Measurements from ENCODE around the gene PFN3. TPM values are rescaled to one million over a fixed set of nuclear protein-coding genes. Genes with fewer than 3 reads are reported as not detected.
A peak's percentile ranks its signal among the peaks of the same experiment; 100 is the strongest.

Gene PFN3
- total and polyA plus RNA-seq, 2 of the 13 experiments (the other 11 are each of a cell fraction or from before 2014, with no cell fraction given) = not detected

DNA sequence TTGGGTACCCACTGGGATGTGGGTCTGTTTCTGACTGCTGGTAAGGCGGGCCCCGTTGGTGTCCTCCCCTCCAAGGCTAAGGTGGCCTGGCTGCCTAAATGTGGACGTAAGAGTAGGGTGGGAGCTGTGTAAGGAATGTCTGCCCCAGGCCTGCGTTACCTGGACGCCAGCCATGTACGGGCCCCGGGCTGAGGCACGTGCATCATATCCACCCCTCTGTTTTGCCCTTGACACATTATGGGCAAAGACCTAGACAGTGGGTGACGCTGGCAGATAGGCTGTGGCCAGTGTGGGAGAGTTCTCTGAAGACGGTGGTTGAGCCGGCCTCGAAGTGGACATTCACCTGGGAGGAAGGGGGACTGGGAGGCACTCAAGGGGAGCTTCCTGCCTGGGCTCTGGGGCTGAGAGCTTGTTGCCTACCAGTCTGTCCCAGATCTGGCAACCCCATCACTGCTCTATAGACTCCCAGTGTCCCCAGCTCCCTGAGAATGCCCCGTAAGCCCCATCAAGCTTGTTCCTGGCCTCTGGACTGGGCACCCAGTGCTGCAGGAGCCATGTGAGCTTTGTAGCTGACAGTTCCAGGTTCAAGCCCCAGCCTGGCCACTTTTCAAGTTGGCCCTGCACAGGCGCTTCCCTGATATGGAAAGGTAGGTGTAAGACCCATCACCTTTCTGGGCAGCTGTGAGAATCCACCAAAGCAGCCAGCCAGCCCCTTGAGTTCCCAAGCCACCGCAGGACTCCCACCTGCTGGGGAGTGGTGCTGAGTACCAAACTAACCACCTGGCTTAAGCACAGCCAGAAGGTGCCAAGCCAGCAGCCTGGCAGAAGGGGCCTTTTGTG lies 42.9 kb upstream of the PFN3 start:
- ATAC-seq (no peak), FAIRE-seq (no peak), DNase-seq (ENCODE audit: low spot score) (no peak)
- Histone ChIP-seq H3K4me1 (ENCODE audit: insufficient read depth, low read length) (peaks cover 31% of the 10 kb centered on the region), H3K4me2 (ENCODE audit: low read depth, low read length) (no peak overlapping the region), H3K27ac (ENCODE audit: extremely low read length, insufficient read depth, low read length) (no peak overlapping the region), H3K9me3 (ENCODE audit: low read length) (no peaks in the 10 kb centered on the region), H3K9ac (ENCODE audit: insufficient read depth, low read depth, low read length) (no peak overlapping the region), H4K20me1 (ENCODE audit: insufficient read depth, low read length) (peaks cover 2% of the 10 kb centered on the region; the same call in 1 of the 2 replicates), H3K27me3 (ENCODE audit: control insufficient read depth in 1 of 2, insufficient read depth in 2 of 2, low read length in 2 of 2) (no peaks in the 10 kb centered on the region), H3K36me3 (replicated peaks in 1 of 2; ENCODE audit: control insufficient read depth in 1 of 2, insufficient read depth in 2 of 2, low read length in 2 of 2) (peaks cover 0 to 13% of the 10 kb centered on the region in 2 experiments; a peak in 2 of 5 replicates), H3K4me3 (replicated peaks in 1 of 3; ENCODE audit: insufficient read depth in 1 of 3, low read depth in 2 of 3, low read length in 3 of 3) (no peak overlapping the region), H3K79me2 (ENCODE audit: insufficient read depth, low read length) (no peaks in the 10 kb centered on the region), H2AFZ (ENCODE audit: low read length) (no peak overlapping the region)
- TF ChIP-seq POLR2A (IDR thresholded peaks at IDR 0.05; ENCODE audit: insufficient read depth in 1 of 2, low read depth in 2 of 2, low read length in 2 of 2) (no peak), MXD4 (CRISPR knock-in tag; IDR thresholded peaks at IDR 0.05) (no peak), NR2C2 (CRISPR knock-in tag; IDR thresholded peaks at IDR 0.05; ENCODE audit: borderline replicate concordance) (no peak), POLR2G (IDR thresholded peaks at IDR 0.05; ENCODE audit: low read depth, low read length) (peak; percentile 29), PLSCR1 (CRISPR knock-in tag; IDR thresholded peaks at IDR 0.05; ENCODE audit: borderline replicate concordance) (no peak), AGO2 (optimal IDR thresholded peaks at IDR 0.05; ENCODE audit: low read depth, low read length) (peak; percentile 37), TBX2 (CRISPR knock-in tag; IDR thresholded peaks at IDR 0.05; ENCODE audit: borderline replicate concordance) (no peak), ZBTB8A (CRISPR knock-in tag; IDR thresholded peaks at IDR 0.05; ENCODE audit: borderline replicate concordance, low read depth) (no peak), AGO1 (IDR thresholded peaks at IDR 0.05; ENCODE audit: low read depth, low read length, poor library complexity, severe bottlenecking) (peak; percentile 5), RBM22 (optimal IDR thresholded peaks at IDR 0.05; ENCODE audit: low read length) (peak; percentile 30)
- intact Hi-C loops (cut with micrococcal nuclease; ENCODE audit: unreplicated experiment) = no loop called here
- CTCF ChIA-PET (ENCODE audit: low intra/inter-chr PET ratio, low total read pairs) = no interaction called here
- BruUV-seq (replicated peaks) = no TSS peak
- in situ Hi-C loops (cut with HindIII; ENCODE audit: extremely low pct_ligation_motif_present, low pct_unique_long_range_greater_than_20kb) = no loop called here
- POLR2A ChIA-PET = interaction anchor here (1.5 to 3.3 kb wide), 3 partner anchors 12 to 16 kb away, joined by 4 to 19 read pairs (median 8); partner anchors contain the start of gene GRK6
- 100% methylated on average over 8 of the region's 15 CpGs for WGBS (ENCODE audit: low lambda C conversion rate)

All from HepG2 (cell line).